Calu3 (cell line): ENCODE measurements around the gene HDLBP. TPM values are rescaled to one million over a fixed set of nuclear protein-coding genes. Genes with fewer than 3 reads are reported as not detected.

Source experiments
- BruUV-seq: library from RNA; stranded (reverse); fragments of 400-500 nt; replicated peaks from 2 replicates; lab custom pipeline; 2021; lab: Mats Ljungman, UMichigan
- CTCF ChIA-PET: fragments of 300-600 bp; sonication (Branson Sonifier 250); formaldehyde crosslinking; loops from one replicate; lab custom pipeline; 2022; ENCODE audit warnings: antibody characterized with exemption; lab: Charles Lee
- DNase-seq: peaks from one replicate; pipeline ENCODE4 v3.0.0; 2022
- H3K27ac Mint-ChIP-seq: one replicate; pipeline ENCODE4 v1.8.0; 2022; ENCODE audit warnings: mixed read lengths; ENCODE audit not compliant: unreplicated experiment
- H3K27me3 Mint-ChIP-seq: one replicate; pipeline ENCODE4 v1.8.0; 2022; ENCODE audit warnings: mixed read lengths; ENCODE audit not compliant: unreplicated experiment
- H3K36me3 Mint-ChIP-seq: one replicate; pipeline ENCODE4 v1.8.0; 2022; ENCODE audit warnings: mild to moderate bottlenecking, moderate library complexity, mixed read lengths; ENCODE audit not compliant: insufficient read depth, unreplicated experiment
- H3K4me1 Mint-ChIP-seq: one replicate; pipeline ENCODE4 v1.8.0; 2022; ENCODE audit warnings: mild to moderate bottlenecking, low read depth, mixed read lengths; ENCODE audit not compliant: unreplicated experiment
- H3K4me3 Mint-ChIP-seq: one replicate; pipeline ENCODE4 v1.8.0; 2022; ENCODE audit warnings: mild to moderate bottlenecking, low read depth, moderate library complexity, mixed read lengths; ENCODE audit not compliant: unreplicated experiment
- H3K9me3 Mint-ChIP-seq: one replicate; pipeline ENCODE4 v1.8.0; 2022; ENCODE audit warnings: low read depth, mixed read lengths; ENCODE audit not compliant: unreplicated experiment
- intact Hi-C: fragments of 100-400 bp; cut with micrococcal nuclease; formaldehyde crosslinking; loops from one replicate; pipeline ENCODE4 v1.10.0; 2022; ENCODE audit not compliant: unreplicated experiment
- total RNA-seq: library from RNA; stranded (reverse); gene quantifications from 2 replicates; pipeline ENCODE4 v1.2.3, GENCODE V29; 2022
- TF ChIP-seq, protein P1 (sequence below): fragments of 200-600 bp; IDR thresholded peaks from one replicate; pipeline ENCODE4 v1.8.0; 2022; ENCODE audit warnings: antibody characterized with exemption; ENCODE audit not compliant: unreplicated experiment

The HDLBP gene
- total RNA-seq, 1 experiment from 2014 or later = 493 TPM

DNA sequence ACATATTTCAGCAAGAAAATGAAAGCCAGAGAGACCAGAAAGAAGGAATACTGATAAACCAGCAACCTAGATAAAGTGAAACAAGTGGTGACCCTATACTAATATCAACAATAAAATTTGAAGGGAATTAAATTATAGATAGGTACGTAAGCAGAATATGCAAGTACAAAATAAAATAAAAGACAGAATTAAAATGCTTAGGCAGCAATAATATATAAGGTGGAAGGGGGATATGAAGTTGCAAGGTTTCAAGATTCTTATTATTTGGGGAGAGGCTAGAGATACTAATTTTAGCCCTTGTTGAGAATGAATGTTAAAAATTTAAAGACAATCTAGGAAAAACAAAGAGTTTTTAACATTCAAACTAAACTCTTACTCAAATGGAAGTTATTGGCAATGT lies 39.6 kb downstream of the HDLBP start:
- intact Hi-C loops = no loop called here
- TF ChIP-seq, protein P1, sequence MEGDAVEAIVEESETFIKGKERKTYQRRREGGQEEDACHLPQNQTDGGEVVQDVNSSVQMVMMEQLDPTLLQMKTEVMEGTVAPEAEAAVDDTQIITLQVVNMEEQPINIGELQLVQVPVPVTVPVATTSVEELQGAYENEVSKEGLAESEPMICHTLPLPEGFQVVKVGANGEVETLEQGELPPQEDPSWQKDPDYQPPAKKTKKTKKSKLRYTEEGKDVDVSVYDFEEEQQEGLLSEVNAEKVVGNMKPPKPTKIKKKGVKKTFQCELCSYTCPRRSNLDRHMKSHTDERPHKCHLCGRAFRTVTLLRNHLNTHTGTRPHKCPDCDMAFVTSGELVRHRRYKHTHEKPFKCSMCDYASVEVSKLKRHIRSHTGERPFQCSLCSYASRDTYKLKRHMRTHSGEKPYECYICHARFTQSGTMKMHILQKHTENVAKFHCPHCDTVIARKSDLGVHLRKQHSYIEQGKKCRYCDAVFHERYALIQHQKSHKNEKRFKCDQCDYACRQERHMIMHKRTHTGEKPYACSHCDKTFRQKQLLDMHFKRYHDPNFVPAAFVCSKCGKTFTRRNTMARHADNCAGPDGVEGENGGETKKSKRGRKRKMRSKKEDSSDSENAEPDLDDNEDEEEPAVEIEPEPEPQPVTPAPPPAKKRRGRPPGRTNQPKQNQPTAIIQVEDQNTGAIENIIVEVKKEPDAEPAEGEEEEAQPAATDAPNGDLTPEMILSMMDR = no peak
- DNase-seq = no peak
- H3K4me3 Mint-ChIP-seq = no peak overlapping the region
- H3K4me1 Mint-ChIP-seq = peaks cover 31% of the 10 kb centered on the region
- CTCF ChIA-PET = no interaction called here
- BruUV-seq = no TSS peak
- H3K36me3 Mint-ChIP-seq = peaks cover 30% of the 10 kb centered on the region
- no peaks in the 10 kb centered on the region for H3K27me3 Mint-ChIP-seq
- H3K27ac Mint-ChIP-seq = no peak overlapping the region
- peaks cover 5% of the 10 kb centered on the region for H3K9me3 Mint-ChIP-seq

DNA sequence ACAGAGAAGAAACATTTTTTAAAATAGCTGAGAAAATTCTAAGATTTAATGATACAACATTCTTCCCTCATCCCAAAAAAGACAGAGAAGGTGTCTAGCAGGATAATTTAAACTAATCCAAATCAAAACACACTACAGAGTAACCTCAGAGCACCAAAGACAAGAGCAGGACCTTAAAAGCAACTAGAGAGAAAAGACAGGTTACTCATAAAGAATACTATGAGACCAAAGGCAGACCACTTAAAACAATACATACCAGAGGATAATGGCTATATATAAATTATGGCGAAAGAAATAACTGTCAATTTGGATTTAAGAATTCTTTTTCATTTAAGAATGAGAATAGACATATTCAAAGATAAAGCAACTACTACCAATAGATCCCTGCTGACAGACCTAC lies 40.0 kb downstream of the HDLBP start:
- CTCF ChIA-PET = no interaction called here
- H3K27ac Mint-ChIP-seq = no peak overlapping the region
- H3K9me3 Mint-ChIP-seq = peaks cover 5% of the 10 kb centered on the region
- peaks cover 34% of the 10 kb centered on the region for H3K36me3 Mint-ChIP-seq
- H3K4me1 Mint-ChIP-seq = peaks cover 35% of the 10 kb centered on the region
- intact Hi-C loops = no loop called here
- no peak overlapping the region for H3K4me3 Mint-ChIP-seq
- DNase-seq = no peak
- no TSS peak for BruUV-seq
- H3K27me3 Mint-ChIP-seq = no peaks in the 10 kb centered on the region
- TF ChIP-seq, protein P1 = no peak

GRCh38 chr2:241274127-241274526 lies 41.3 kb downstream of the HDLBP start:
- no peak overlapping the region for H3K4me3 Mint-ChIP-seq
- H3K36me3 Mint-ChIP-seq = peaks cover 38% of the 10 kb centered on the region
- no peaks in the 10 kb centered on the region for H3K27me3 Mint-ChIP-seq
- DNase-seq = no peak
- intact Hi-C loops = no loop called here
- CTCF ChIA-PET = no interaction called here
- TF ChIP-seq, protein P1 = no peak
- H3K4me1 Mint-ChIP-seq = peaks cover 43% of the 10 kb centered on the region
- no TSS peak for BruUV-seq
- peaks cover 5% of the 10 kb centered on the region for H3K9me3 Mint-ChIP-seq
- peak overlapping the region; percentile 10 for H3K27ac Mint-ChIP-seq

- intact Hi-C loops = no loop called here
- H3K27ac Mint-ChIP-seq = peak overlapping the region; percentile 72
- H3K9me3 Mint-ChIP-seq = peaks cover 5% of the 10 kb centered on the region
- DNase-seq = no peak
- H3K4me1 Mint-ChIP-seq = peaks cover 45% of the 10 kb centered on the region
- peaks cover 45% of the 10 kb centered on the region for H3K36me3 Mint-ChIP-seq
- CTCF ChIA-PET = no interaction called here
- H3K4me3 Mint-ChIP-seq = peak overlapping the region; percentile 67
- no peaks in the 10 kb centered on the region for H3K27me3 Mint-ChIP-seq
- BruUV-seq = TSS peak; percentile 64
- TF ChIP-seq, protein P1 = no peak
Observed at GRCh38 chr2:241273210-241274020, 42.1 kb downstream of the HDLBP start.
